CD4-positive, alpha-beta T cell (primary cell): ENCODE measurements around the gene PRR3. TPM values are rescaled to one million over a fixed set of nuclear protein-coding genes. Genes with fewer than 3 reads are reported as not detected.
"Not testable (repeated sequence)": the region's sequence is repeated elsewhere in the genome, so short reads cannot be mapped to it uniquely, and the experiment has no call there.

Source experiments
- ATAC-seq: fragments of 200-7000 bp; cut with Tn5 transposase; one replicate; pipeline ENCODE4 v1.10.0; 2022; ENCODE audit warnings: mild to moderate bottlenecking; ENCODE audit not compliant: poor library complexity
- CTCF ChIA-PET: fragments of 350-600 bp; sonication (Branson Sonifier 250); formaldehyde crosslinking; loops from one replicate; lab custom pipeline; 2021; ENCODE audit warnings: antibody characterized with exemption, inconsistent platforms; lab: Charles Lee
- POLR2A ChIA-PET: fragments of 350-600 bp; sonication (Branson Sonifier 250); formaldehyde crosslinking; loops from one replicate; lab custom pipeline; 2021; ENCODE audit warnings: antibody characterized with exemption, inconsistent platforms; lab: Charles Lee
- DNase-seq, 14 experiments: peaks; one replicate each; pipeline ENCODE4 v3.0.0-alpha.2; 2013 to 2020; ENCODE audit warnings: mixed read lengths in 2 of 14
- H3K27ac ChIP-seq, 2 donors: one replicate each; pipeline versions ENCODE4 v1.5.1 to v1.7.0; 2013; ENCODE audit warnings: low read length in 2 of 2, low read depth in 1 of 2, mild to moderate bottlenecking in 1 of 2
- H3K27me3 ChIP-seq, 2 experiments: 1 replicate in 1 of 2; 2 replicates in 1 of 2; pipeline versions ENCODE4 v1.6.1 to v1.7.0; 2013; ENCODE audit warnings: low read length in 2 of 2, control low read depth in 1 of 2, mild to moderate bottlenecking in 1 of 2, moderate library complexity in 1 of 2; ENCODE audit not compliant: insufficient read depth in 2 of 2, control insufficient read depth in 1 of 2
- H3K36me3 ChIP-seq: one replicate; pipeline ENCODE4 v1.6.1; 2013; ENCODE audit warnings: low read length, control low read depth; ENCODE audit not compliant: insufficient read depth
- H3K4me1 ChIP-seq: one replicate; pipeline ENCODE4 v1.6.1; 2013; ENCODE audit warnings: low read length, control low read depth; ENCODE audit not compliant: insufficient read depth
- H3K4me3 ChIP-seq: one replicate; pipeline ENCODE4 v1.5.1; 2013; ENCODE audit warnings: mild to moderate bottlenecking, low read length, moderate library complexity
- H3K9me3 ChIP-seq, 2 experiments: 1 replicate in 1 of 2; 2 replicates in 1 of 2; pipeline versions ENCODE4 v1.6.1 to v1.7.0; 2013; ENCODE audit warnings: low read length in 2 of 2, mild to moderate bottlenecking in 2 of 2, control low read depth in 1 of 2, moderate library complexity in 1 of 2; ENCODE audit not compliant: control insufficient read depth in 1 of 2, insufficient read depth in 1 of 2
- H3K27ac Mint-ChIP-seq: one replicate; pipeline ENCODE4 v1.8.0; 2020; ENCODE audit warnings: mixed read lengths
- H3K27me3 Mint-ChIP-seq: one replicate; pipeline ENCODE4 v1.8.0; 2021; ENCODE audit warnings: mixed read lengths
- H3K36me3 Mint-ChIP-seq: one replicate; pipeline ENCODE4 v1.8.0; 2021; ENCODE audit warnings: low read depth, mixed read lengths
- H3K4me1 Mint-ChIP-seq: one replicate; pipeline ENCODE4 v1.8.0; 2021; ENCODE audit warnings: low read depth, mixed read lengths
- H3K4me3 Mint-ChIP-seq: one replicate; pipeline ENCODE4 v1.8.0; 2020; ENCODE audit warnings: mild to moderate bottlenecking, mixed read lengths
- H3K9me3 Mint-ChIP-seq: one replicate; pipeline ENCODE4 v1.8.0; 2020; ENCODE audit warnings: mixed read lengths
- CTCF ChIP-seq: fragments of 200-600 bp; IDR thresholded peaks from one replicate; pipeline ENCODE4 v1.8.0; 2022; ENCODE audit warnings: antibody characterized with exemption, mild to moderate bottlenecking
- intact Hi-C, 2 experiments: fragments of 100-400 bp; cut with DNase I in 1 of 2; cut with micrococcal nuclease in 1 of 2; formaldehyde crosslinking; loops; one replicate each; pipeline versions ENCODE4 v1.15.1 to v1.9.0; 2023 to 2025; cut with DNase I, micrococcal nuclease
- total RNA-seq, 174 experiments: library from RNA in 2 of 174; stranded (reverse) in 2 of 174; gene quantifications; one replicate each; pipeline ENCODE4 v1.2.3 and lab custom pipeline; 2021 to 2026

The PRR3 gene
- total RNA-seq, 2 experiments from 2014 or later, result 10.3 to 13.2 TPM

GRCh38 chr6:30517767-30518504 is 39.2 kb upstream of the PRR3 start:
- intact Hi-C loops, result loop anchor here (2.0 kb wide), 1 partner anchor 15 kb away; no protein-coding TSS in a partner anchor
- ChIA-PET CTCF (interaction anchor here (0.8 to 2.1 kb wide), 5 partner anchors 15 to 80 kb away, joined by 3 to 12 read pairs (median 3); no protein-coding TSS in a partner anchor), POLR2A (interaction anchor here (0.9 to 9.1 kb wide), 10 partner anchors 9 to 100 kb away, joined by 4 to 226 read pairs (median 7); partner anchors contain the start of genes MRPS18B and PPP1R10)
- peaks cover 0 to 23% of the 10 kb centered on the region in 2 experiments for H3K9me3 ChIP-seq
- H3K9me3 Mint-ChIP-seq, ATAC-seq, H3K27me3 Mint-ChIP-seq, H3K36me3 ChIP-seq, DNase-seq, H3K4me3 ChIP-seq, H3K27ac ChIP-seq, H3K27me3 ChIP-seq: not testable (repeated sequence)
- H3K36me3 Mint-ChIP-seq, result peaks cover 27% of the 10 kb centered on the region
- H3K4me3 Mint-ChIP-seq, result peak overlapping the region; percentile 71
- H3K4me1 ChIP-seq, result peaks cover 69% of the 10 kb centered on the region
- H3K4me1 Mint-ChIP-seq, result peaks cover 68% of the 10 kb centered on the region
- H3K27ac Mint-ChIP-seq, result peak overlapping the region; percentile 99

- Histone ChIP-seq H3K9me3 (peaks cover 0 to 23% of the 10 kb centered on the region in 2 experiments), H3K27ac (peak overlapping the region in 1 of 2 donors; percentile 46), H3K4me1 (peaks cover 64% of the 10 kb centered on the region)
- peaks cover 75% of the 10 kb centered on the region for H3K4me1 Mint-ChIP-seq
- H3K4me3 ChIP-seq, H3K27me3 ChIP-seq, H3K36me3 ChIP-seq, intact Hi-C loops, H3K27me3 Mint-ChIP-seq, H3K9me3 Mint-ChIP-seq, ATAC-seq: not testable (repeated sequence)
- POLR2A ChIA-PET, result interaction anchor here (0.9 to 9.1 kb wide), 10 partner anchors 9 to 99 kb away, joined by 4 to 226 read pairs (median 7); partner anchors contain the start of genes MRPS18B and PPP1R10
- DNase-seq, result peak in 6 of 14 experiments; percentile 21 to 62 (median 48)
- H3K27ac Mint-ChIP-seq, result peak overlapping the region; percentile 99
- CTCF ChIA-PET, result interaction anchor here (0.6 to 2.0 kb wide), 5 partner anchors 14 to 79 kb away, joined by 3 to 8 read pairs (median 3); no protein-coding TSS in a partner anchor
- peak overlapping the region; percentile 71 for H3K4me3 Mint-ChIP-seq
- peaks cover 27% of the 10 kb centered on the region for H3K36me3 Mint-ChIP-seq
Measured at GRCh38 chr6:30518505-30519145, 38.5 kb upstream of the PRR3 start.

GRCh38 chr6:30520522-30520921 is 36.6 kb upstream of the PRR3 start:
- Histone ChIP-seq H3K4me1 (peaks cover 47% of the 10 kb centered on the region), H3K9me3 (peaks cover 0 to 23% of the 10 kb centered on the region in 2 experiments), H3K36me3 (no peaks in the 10 kb centered on the region), H3K27me3 (no peaks in the 10 kb centered on the region), H3K27ac (no peak overlapping the region), H3K4me3 (no peak overlapping the region)
- Mint-ChIP-seq H3K4me1 (peaks cover 70% of the 10 kb centered on the region), H3K4me3 (no peak overlapping the region), H3K27ac (no peak overlapping the region), H3K27me3 (no peaks in the 10 kb centered on the region), H3K36me3 (peaks cover 27% of the 10 kb centered on the region), H3K9me3 (peaks cover 8% of the 10 kb centered on the region)
- ChIA-PET POLR2A (interaction anchor here (1.4 to 9.1 kb wide), 3 partner anchors 11 to 27 kb away, joined by 3 to 226 read pairs (median 8); no protein-coding TSS in a partner anchor), CTCF (no interaction called here)
- DNase-seq (no peak), ATAC-seq (no peak)
- TF ChIP-seq CTCF, result no peak
- intact Hi-C loops, result no loop called here

- H3K4me3 Mint-ChIP-seq, DNase-seq, H3K27ac ChIP-seq, H3K27ac Mint-ChIP-seq, H3K36me3 ChIP-seq, H3K9me3 Mint-ChIP-seq, intact Hi-C loops, ATAC-seq, H3K4me3 ChIP-seq, H3K27me3 Mint-ChIP-seq, H3K27me3 ChIP-seq: not testable (repeated sequence)
- POLR2A ChIA-PET, result interaction anchor here (1.4 to 9.1 kb wide), 3 partner anchors 12 to 28 kb away, joined by 3 to 226 read pairs (median 8); no protein-coding TSS in a partner anchor
- CTCF ChIA-PET, result interaction anchor here (1.0 to 1.9 kb wide), 2 partner anchors 11 to 20 kb away, joined by 4 to 6 read pairs; no protein-coding TSS in a partner anchor
- H3K4me1 Mint-ChIP-seq, result peaks cover 66% of the 10 kb centered on the region
- H3K36me3 Mint-ChIP-seq, result peaks cover 24% of the 10 kb centered on the region
- H3K4me1 ChIP-seq, result peaks cover 41% of the 10 kb centered on the region
- peaks cover 0 to 23% of the 10 kb centered on the region in 2 experiments for H3K9me3 ChIP-seq
Measured at GRCh38 chr6:30521082-30521481, 36.0 kb upstream of the PRR3 start.

GRCh38 chr6:30521952-30522351 is 35.1 kb upstream of the PRR3 start:
- H3K27me3 Mint-ChIP-seq, H3K27me3 ChIP-seq, H3K36me3 ChIP-seq, H3K9me3 Mint-ChIP-seq, H3K27ac ChIP-seq, DNase-seq, H3K4me3 ChIP-seq, intact Hi-C loops, H3K4me3 Mint-ChIP-seq, H3K27ac Mint-ChIP-seq, ATAC-seq: not testable (repeated sequence)
- H3K4me1 Mint-ChIP-seq, result peaks cover 63% of the 10 kb centered on the region
- Histone ChIP-seq H3K4me1 (peaks cover 33% of the 10 kb centered on the region), H3K9me3 (peaks cover 0 to 23% of the 10 kb centered on the region in 2 experiments)
- ChIA-PET CTCF (interaction anchor here (1.0 to 1.9 kb wide), 2 partner anchors 11 to 20 kb away, joined by 4 to 6 read pairs; no protein-coding TSS in a partner anchor), POLR2A (interaction anchor here (1.2 to 9.1 kb wide), 4 partner anchors 11 to 28 kb away, joined by 3 to 226 read pairs (median 6); no protein-coding TSS in a partner anchor)
- peaks cover 17% of the 10 kb centered on the region for H3K36me3 Mint-ChIP-seq
